GM23248 (cell line): ENCODE results near the gene PKD1L1. TPM values are rescaled to one million over a fixed set of nuclear protein-coding genes. Genes with fewer than 3 reads are reported as not detected.
"Not testable (repeated sequence)": the region's sequence is repeated elsewhere in the genome, so short reads cannot be mapped to it uniquely, and the experiment has no call there.

Source experiments
- DNase-seq: peaks from one replicate; pipeline ENCODE4 v3.0.0-alpha.2; 2015
- H2AFZ ChIP-seq: fragments of 200-600 bp; sonication (generic); 2 replicates; pipeline ENCODE4 v1.6.1; 2016; ENCODE audit warnings: antibody characterized with exemption
- H3F3A ChIP-seq: fragments of 200-600 bp; sonication (generic); 2 replicates; pipeline ENCODE4 v1.6.1; 2016; ENCODE audit warnings: mild to moderate bottlenecking, antibody characterized with exemption, mixed run types; ENCODE audit not compliant: insufficient read depth
- H3K27ac ChIP-seq: fragments of 200-600 bp; sonication (generic); 2 replicates; pipeline ENCODE4 v1.5.1; 2016; ENCODE audit warnings: mild to moderate bottlenecking
- H3K27me3 ChIP-seq: fragments of 200-600 bp; sonication (generic); replicated peaks from 2 replicates; pipeline ENCODE4 v1.6.1; 2016; ENCODE audit warnings: mild to moderate bottlenecking; ENCODE audit not compliant: insufficient read depth
- H3K36me3 ChIP-seq: fragments of 200-600 bp; sonication (generic); 2 replicates; pipeline ENCODE4 v1.6.1; 2016; ENCODE audit warnings: low read depth, mild to moderate bottlenecking
- H3K4me1 ChIP-seq: fragments of 200-600 bp; sonication (generic); 2 replicates; pipeline ENCODE4 v1.6.1; 2016; ENCODE audit warnings: mild to moderate bottlenecking; ENCODE audit not compliant: insufficient read depth
- H3K4me2 ChIP-seq: fragments of 200-600 bp; sonication (generic); one replicate; pipeline ENCODE4 v1.6.1; 2016; ENCODE audit warnings: mild to moderate bottlenecking; ENCODE audit not compliant: unreplicated experiment
- H3K4me3 ChIP-seq: fragments of 200-600 bp; sonication (generic); 2 replicates; pipeline ENCODE4 v1.5.1; 2016; ENCODE audit warnings: mild to moderate bottlenecking
- H3K79me2 ChIP-seq: fragments of 200-600 bp; sonication (generic); 2 replicates; pipeline ENCODE4 v1.6.1; 2016; ENCODE audit warnings: mild to moderate bottlenecking; ENCODE audit not compliant: insufficient read depth
- H3K9ac ChIP-seq: fragments of 200-600 bp; sonication (generic); 2 replicates; pipeline ENCODE4 v1.6.1; 2016; ENCODE audit warnings: mild to moderate bottlenecking
- H3K9me2 ChIP-seq: fragments of 200-600 bp; sonication (generic); 2 replicates; pipeline ENCODE4 v1.6.1; 2016; ENCODE audit warnings: mixed run types, mild to moderate bottlenecking, moderate library complexity; ENCODE audit not compliant: insufficient read depth
- H3K9me3 ChIP-seq: fragments of 200-600 bp; sonication (generic); one replicate; pipeline ENCODE4 v1.6.1; 2017; ENCODE audit warnings: low read depth
- H4K20me1 ChIP-seq: fragments of 200-600 bp; sonication (generic); 2 replicates; pipeline ENCODE4 v1.6.0; 2016; ENCODE audit not compliant: insufficient read depth
- EZH2 ChIP-seq: fragments of 200-600 bp; sonication (generic); IDR thresholded peaks from 2 replicates; pipeline ENCODE4 v1.6.1; 2018; ENCODE audit warnings: antibody characterized with exemption, mild to moderate bottlenecking; ENCODE audit not compliant: insufficient read depth, poor library complexity, severe bottlenecking
- EZH2phosphoT487 ChIP-seq: fragments of 200-600 bp; sonication (generic); IDR thresholded peaks from 2 replicates; pipeline ENCODE4 v1.6.1; 2018; ENCODE audit warnings: antibody characterized with exemption, moderate library complexity, mild to moderate bottlenecking, low read depth; ENCODE audit not compliant: insufficient read depth
- WGBS, 2 experiments: methylation state at CpG; one replicate each; pipeline ENCODE4 v1.1.6; 2015 to 2017; ENCODE audit warnings: low lambda C conversion rate in 2 of 2, low coverage in 1 of 2; ENCODE audit errors: missing lambda C conversion rate in 2 of 2; 5-methylcytosine and 5-hydroxymethylcytosine counted together
- in situ Hi-C: fragments of 300-500 bp; cut with MboI; formaldehyde crosslinking; loops from 2 replicates; pipeline ENCODE4 v1.15.0; 2020
- polyA plus RNA-seq: library from polyadenylated mRNA; unstranded; fragments of >200 nt; fragmentation: Nextera tagmentation; extraction: Ambion mirVana; gene quantifications from 2 replicates; pipeline ENCODE4 v1.2.1, GENCODE V29; 2016
- total RNA-seq: library from RNA; depleted of rRNA; stranded (reverse); fragments of >200 nt; shearing (Covaris generic); gene quantifications from 2 replicates; pipeline ENCODE4 v1.2.3, GENCODE V29; 2014

The PKD1L1 gene
- total and polyA plus RNA-seq, 2 experiments from 2014 or later: 0.06 to 0.11 TPM

DNA sequence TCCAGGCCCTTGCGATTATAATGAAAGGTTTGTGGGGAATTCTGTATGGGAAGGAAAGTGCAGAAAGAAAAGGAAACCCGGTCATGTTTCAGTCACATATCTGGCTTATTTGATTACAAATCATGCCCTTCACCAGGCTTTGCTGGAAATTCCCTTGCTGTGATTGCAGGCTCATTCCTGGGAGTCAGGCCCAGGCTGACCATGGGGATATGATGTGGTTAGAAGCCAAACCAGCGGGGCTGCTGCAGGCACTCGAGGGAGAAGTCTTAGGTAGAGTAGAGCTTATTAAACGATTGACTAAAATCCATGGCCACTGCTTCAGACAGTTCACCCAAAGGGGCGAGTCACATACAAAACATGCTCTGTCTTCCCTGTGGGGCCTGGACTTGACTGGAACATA, 16.2 kb downstream of the PKD1L1 start:
- WGBS, 2 experiments: 64 to 66% methylated on average over 6 of the region's 6 CpGs
- Histone ChIP-seq H3K4me1 (peaks cover 19% of the 10 kb centered on the region), H3K36me3 (no peaks in the 10 kb centered on the region), H3K9ac (peak overlapping the region; percentile 23; the same call in 1 of the 2 replicates), H3K4me2 (peak overlapping the region; percentile 19), H3K27me3 (no peaks in the 10 kb centered on the region), H3K4me3 (no peak overlapping the region), H2AFZ (peak overlapping the region; percentile 31; the same call in 1 of the 2 replicates), H3F3A (peaks cover 18% of the 10 kb centered on the region; the same call in 1 of the 2 replicates), H3K27ac (peak overlapping the region; percentile 54), H3K9me3 (no peaks in the 10 kb centered on the region), H4K20me1 (no peaks in the 10 kb centered on the region), H3K79me2 (no peaks in the 10 kb centered on the region), H3K9me2 (no peaks in the 10 kb centered on the region)
- TF ChIP-seq EZH2 (no peak), EZH2phosphoT487 (no peak)
- in situ Hi-C loops: no loop called here
- peak; percentile 64 for DNase-seq

DNA sequence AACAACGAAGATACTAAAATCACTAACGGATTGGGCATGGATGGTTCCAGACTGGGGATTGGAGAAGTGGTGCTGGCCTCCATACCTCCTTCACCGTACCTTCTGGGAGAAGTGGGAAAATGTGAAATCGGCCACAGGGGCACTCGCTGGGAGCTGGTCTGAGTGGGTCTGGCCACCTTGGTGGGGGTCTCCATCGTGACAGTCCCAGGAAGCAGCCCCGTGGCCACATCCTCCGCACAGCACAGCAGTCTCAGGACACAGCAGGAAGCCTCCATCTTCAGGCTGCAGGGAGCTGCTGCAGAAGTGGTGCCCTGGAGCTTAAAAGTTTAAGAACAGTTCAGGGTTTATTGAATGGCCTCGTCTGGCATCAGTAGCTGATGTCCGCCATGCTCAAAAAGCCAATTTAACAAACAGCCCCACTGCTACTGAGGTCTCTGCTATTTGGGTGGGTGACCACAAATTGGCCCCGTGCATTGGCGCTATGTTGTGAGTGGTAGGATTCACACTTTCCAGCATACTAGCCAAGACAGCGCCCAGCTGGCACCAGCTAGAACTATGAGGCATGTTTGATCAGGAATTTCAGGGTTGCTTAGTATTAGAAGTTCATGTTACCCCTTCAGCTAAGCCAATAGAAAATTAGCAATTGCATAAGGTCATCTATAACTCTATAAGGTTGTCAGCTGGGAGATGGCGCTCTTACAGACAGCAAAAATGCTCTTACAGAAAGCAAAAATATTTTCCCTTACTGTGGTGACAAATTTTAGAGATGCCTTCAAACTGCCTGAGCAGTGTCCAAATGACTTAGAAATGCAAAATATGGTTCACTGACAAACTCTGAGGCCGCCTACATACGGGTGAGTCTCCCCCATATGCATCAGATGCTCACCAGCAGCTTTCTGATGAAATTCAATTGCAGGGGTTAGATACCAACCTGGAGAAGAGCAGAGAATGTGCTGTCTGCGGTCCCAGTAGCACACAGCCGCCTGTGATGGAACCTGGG, 17.0 kb downstream of the PKD1L1 start:
- Histone ChIP-seq H3F3A (peaks cover 18% of the 10 kb centered on the region; the same call in 1 of the 2 replicates), H3K79me2 (no peaks in the 10 kb centered on the region), H3K4me1 (peaks cover 19% of the 10 kb centered on the region), H3K9me3 (no peaks in the 10 kb centered on the region), H3K36me3 (no peaks in the 10 kb centered on the region), H2AFZ (peak overlapping the region; percentile 31; the same call in 1 of the 2 replicates), H3K27me3 (no peaks in the 10 kb centered on the region), H3K9ac (peak overlapping the region; percentile 23; the same call in 1 of the 2 replicates), H3K9me2 (no peaks in the 10 kb centered on the region), H3K4me2 (peak overlapping the region; percentile 19), H3K27ac (peak overlapping the region; percentile 54), H3K4me3 (no peak overlapping the region), H4K20me1 (no peaks in the 10 kb centered on the region)
- in situ Hi-C loops: no loop called here
- peak; percentile 55 for DNase-seq
- 82 to 84% methylated on average over 18 of the region's 18 CpGs for WGBS, 2 experiments
- no peak for TF ChIP-seq EZH2
- no peak for TF ChIP-seq EZH2phosphoT487

DNA sequence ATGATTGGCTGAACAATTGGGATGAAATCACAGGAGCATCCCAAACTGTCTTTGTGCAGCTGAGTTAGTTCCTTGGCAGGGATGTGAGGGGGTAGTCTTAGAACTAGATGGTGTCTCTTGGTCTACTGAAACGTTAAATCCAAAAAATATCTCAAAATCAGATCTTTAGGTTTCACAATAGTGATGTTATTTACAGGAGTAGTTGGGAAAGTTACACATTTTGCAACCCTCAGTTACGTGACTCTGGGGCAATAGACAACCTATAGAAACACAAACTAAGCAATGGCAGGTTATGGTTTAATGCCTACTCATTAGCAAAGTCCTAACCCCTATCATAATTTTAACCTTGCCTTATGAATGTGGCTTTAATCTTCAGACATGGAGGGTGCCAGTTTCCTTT, 24.0 kb downstream of the PKD1L1 start:
- in situ Hi-C loops: no loop called here
- H3K36me3 ChIP-seq: no peaks in the 10 kb centered on the region
- no peak overlapping the region for H3K4me3 ChIP-seq
- H3K27me3 ChIP-seq: no peaks in the 10 kb centered on the region
- H3K9me3 ChIP-seq: no peaks in the 10 kb centered on the region
- H3K9me2 ChIP-seq: no peaks in the 10 kb centered on the region
- WGBS, 2 experiments: 56 to 70% methylated on average over 2 of the region's 2 CpGs
- no peak overlapping the region for H3K4me2 ChIP-seq
- H3K4me1 ChIP-seq: no peaks in the 10 kb centered on the region
- no peak overlapping the region for H3K9ac ChIP-seq
- H3F3A ChIP-seq: no peaks in the 10 kb centered on the region
- DNase-seq: no peak
- H3K79me2 ChIP-seq: no peaks in the 10 kb centered on the region
- TF ChIP-seq EZH2 (no peak), EZH2phosphoT487 (no peak)
- no peak overlapping the region for H3K27ac ChIP-seq
- 0 out of 2 replicates have a peak overlapping the region, but pooled peaks have one; percentile 28 for H2AFZ ChIP-seq
- no peaks in the 10 kb centered on the region for H4K20me1 ChIP-seq

DNA sequence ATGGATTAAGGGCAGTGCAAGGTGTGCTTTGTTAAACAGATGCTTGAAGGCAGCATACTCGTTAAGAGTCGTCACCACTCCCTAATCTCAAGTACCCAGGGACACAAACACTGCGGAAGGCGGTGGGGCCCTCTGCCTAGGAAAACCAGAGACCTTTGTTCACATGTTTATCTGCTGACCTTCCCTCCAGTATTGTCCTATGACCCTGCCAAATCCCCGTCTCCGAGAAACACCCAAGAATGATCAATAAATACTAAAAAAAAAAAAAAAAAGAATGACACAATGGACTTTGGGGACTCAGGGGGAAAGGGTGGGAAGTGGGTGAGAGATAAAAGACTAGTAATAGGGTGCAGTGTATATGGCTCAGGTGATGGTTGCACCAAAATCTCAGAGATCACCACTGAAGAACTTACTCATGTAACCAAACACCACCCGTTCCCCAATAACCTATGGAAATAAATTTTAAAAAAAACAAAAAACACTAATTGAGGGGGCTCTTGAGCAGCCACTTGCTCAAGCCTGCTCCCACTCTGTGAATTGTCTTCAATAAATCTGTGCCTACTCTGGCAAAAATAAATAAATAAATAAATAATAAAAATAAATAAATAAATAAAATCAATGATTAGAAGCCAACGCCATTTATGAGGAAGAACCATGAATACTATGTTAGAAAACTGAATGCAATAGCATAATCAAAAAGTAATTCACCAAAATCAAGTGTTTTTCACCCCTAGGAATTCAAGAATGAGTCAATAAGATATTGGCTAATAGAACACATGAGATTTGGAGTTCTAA, 25.0 kb downstream of the PKD1L1 start:
- H3F3A ChIP-seq, H3K79me2 ChIP-seq, H3K4me3 ChIP-seq, H3K27me3 ChIP-seq, H3K27ac ChIP-seq, H4K20me1 ChIP-seq, in situ Hi-C loops, H2AFZ ChIP-seq, H3K4me1 ChIP-seq, H3K9ac ChIP-seq, H3K9me3 ChIP-seq, H3K36me3 ChIP-seq, H3K4me2 ChIP-seq, H3K9me2 ChIP-seq, DNase-seq: not testable (repeated sequence)
- 77 to 83% methylated on average over 8 of the region's 8 CpGs for WGBS, 2 experiments

DNA sequence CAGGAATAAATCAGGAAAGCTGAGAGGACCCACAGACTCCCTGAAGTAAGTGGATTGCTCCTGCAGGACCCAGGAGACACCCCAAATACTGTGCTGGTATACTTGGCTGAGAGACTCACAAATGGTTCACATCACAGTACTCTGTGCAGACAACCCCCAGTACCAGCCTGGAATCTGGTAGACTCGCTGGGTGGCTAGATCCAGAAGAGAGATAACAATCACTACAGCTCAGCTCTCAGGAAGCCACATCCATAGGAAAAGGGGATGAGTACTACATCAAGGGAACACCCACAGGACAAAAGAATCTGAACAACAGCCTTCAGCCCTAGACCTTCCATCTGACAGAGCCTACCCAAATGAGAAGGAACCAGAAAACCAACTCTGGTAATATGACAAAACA, 31.8 kb downstream of the PKD1L1 start:
- H2AFZ ChIP-seq, H3K4me3 ChIP-seq, in situ Hi-C loops, H3K9me3 ChIP-seq, H3K27ac ChIP-seq, H3K9me2 ChIP-seq, H4K20me1 ChIP-seq, H3K79me2 ChIP-seq, H3K9ac ChIP-seq, H3K36me3 ChIP-seq, H3K27me3 ChIP-seq, H3F3A ChIP-seq: not testable (repeated sequence)
- WGBS, 2 experiments: 6 to 11% methylated on average over 1 of the region's 1 CpG
- Histone ChIP-seq H3K4me1 (peaks cover 25% of the 10 kb centered on the region), H3K4me2 (peak overlapping the region; percentile 36)
- DNase-seq: peak; percentile 49
